ENCODE data around the gene TMEM247.

TMEM247 gene

DNA sequence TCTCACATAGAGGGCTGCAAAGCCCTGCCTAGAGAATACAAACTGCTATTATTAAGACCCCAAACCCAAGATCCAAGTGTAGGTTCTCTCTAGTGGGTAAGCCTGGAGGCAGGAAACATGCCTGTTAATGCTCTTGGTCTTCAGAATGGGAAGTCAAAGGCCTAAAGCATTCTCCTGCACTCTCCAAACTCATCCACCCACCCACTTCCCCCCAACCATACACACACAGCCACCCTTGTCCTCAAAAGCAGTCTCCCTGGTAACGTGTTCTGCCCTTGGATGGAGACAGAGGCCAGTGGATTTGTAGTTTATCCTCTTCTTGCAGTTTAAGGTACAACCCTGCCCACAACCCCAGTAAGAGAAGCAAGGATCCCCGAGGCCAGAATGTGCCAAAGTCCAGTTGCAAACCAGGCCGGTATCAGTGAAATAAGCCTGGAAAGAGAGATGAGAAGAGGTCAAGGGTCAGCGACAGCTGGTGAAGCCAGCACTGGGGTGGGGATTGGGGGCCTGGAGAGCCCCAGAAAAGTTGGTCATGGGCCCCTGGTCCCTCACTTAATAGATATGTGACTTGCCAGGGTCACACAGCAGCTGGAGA lies 23.0 kb downstream of the TMEM247 start:
- no peak overlapping the region for H3K4me3 ChIP-seq (replicated peaks; ENCODE audit: low read depth, low read length)
- no peak for DNase-seq (ENCODE audit: extremely low read depth, low read depth)
- TF ChIP-seq, protein P1, sequence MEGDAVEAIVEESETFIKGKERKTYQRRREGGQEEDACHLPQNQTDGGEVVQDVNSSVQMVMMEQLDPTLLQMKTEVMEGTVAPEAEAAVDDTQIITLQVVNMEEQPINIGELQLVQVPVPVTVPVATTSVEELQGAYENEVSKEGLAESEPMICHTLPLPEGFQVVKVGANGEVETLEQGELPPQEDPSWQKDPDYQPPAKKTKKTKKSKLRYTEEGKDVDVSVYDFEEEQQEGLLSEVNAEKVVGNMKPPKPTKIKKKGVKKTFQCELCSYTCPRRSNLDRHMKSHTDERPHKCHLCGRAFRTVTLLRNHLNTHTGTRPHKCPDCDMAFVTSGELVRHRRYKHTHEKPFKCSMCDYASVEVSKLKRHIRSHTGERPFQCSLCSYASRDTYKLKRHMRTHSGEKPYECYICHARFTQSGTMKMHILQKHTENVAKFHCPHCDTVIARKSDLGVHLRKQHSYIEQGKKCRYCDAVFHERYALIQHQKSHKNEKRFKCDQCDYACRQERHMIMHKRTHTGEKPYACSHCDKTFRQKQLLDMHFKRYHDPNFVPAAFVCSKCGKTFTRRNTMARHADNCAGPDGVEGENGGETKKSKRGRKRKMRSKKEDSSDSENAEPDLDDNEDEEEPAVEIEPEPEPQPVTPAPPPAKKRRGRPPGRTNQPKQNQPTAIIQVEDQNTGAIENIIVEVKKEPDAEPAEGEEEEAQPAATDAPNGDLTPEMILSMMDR (IDR thresholded peaks at IDR 0.05; ENCODE audit: low read depth, low read length, missing control alignments) = no peak

DNA sequence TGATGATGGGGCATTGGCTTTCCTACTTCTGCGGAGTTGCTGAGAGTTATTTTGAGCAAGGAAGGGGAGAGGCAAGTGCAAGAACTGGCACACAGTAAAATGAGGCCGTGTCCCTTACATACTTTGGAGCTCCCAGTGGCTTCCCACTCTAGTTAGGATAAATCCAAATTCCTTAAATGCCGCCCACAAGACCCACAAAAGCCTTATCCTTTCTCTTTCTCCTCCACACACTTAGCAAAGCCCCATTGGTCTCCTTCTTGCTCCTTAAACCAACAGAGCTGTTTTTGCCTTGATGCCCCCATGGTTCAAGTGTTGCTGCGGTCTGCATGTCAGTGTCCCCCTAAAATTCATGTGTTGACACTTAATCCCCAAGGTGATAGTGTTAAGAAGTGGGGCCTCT lies 24.3 kb downstream of the TMEM247 start:
- DNase-seq (ENCODE audit: extremely low read depth, low read depth) = no peak
- TF ChIP-seq, protein P1 (IDR thresholded peaks at IDR 0.05; ENCODE audit: low read depth, low read length, missing control alignments) = no peak
- H3K4me3 ChIP-seq (replicated peaks; ENCODE audit: low read depth, low read length) = no peak overlapping the region

DNA sequence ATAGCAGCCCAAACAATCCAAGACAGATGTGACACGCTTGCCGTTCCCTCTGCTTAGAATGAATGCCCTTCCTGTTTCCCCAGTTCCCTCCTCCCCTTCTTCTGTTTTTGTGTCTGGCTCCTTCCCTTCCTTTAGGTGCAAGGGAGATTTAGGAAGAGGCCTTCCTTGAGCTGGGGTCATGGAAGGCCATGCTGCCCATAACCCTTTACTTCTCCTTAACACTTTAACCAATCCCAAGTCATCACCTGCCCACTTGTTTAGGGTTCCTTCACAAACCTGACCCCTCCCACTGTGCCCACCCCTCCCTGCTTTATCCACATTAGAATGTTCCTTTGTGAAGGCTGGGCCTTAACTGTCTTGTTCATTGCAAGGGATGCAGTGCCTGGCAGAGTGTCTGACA lies 24.9 kb downstream of the TMEM247 start:
- H3K4me3 ChIP-seq (replicated peaks; ENCODE audit: low read depth, low read length) = no peak overlapping the region
- no peak for DNase-seq (ENCODE audit: extremely low read depth, low read depth)
- TF ChIP-seq, protein P1 (IDR thresholded peaks at IDR 0.05; ENCODE audit: low read depth, low read length, missing control alignments) = no peak

DNA sequence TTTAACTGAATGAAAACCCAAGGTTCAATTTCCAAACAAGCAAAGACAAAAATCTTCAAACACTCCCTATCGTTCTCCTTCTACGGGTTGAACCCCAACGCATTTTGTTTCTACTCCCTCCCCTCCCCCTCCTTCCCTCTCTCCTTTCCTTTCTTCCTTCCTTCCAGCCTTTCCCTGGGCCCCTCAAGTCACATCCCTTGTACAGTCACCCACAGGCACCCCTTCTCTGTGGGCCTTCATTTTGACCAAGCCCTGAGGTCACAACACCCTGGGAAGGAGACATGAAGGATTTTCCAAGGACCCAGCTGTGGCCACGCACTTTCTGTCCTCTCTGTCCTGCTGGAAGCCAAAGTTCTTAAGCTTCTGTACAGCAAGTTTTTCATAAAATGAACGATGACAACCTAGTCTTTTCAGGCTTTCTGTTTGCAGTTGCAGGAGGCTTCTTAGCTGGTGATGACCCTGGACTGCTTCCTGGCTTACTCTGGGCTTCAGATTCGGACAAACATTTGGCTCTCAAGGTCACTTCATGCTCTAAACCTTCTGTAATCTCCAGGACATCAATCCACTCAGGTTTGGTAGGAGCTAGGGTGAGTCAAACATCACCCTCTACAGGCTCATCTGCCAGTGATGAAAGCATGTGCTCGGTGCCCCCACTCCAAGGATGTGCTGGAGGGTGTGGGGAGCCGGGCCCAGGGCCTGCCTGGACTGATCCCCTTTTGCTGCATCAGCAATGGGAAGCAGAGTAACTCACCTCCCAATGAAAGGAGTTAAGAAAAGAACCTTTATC lies 25.5 kb downstream of the TMEM247 start:
- TF ChIP-seq, protein P1 (IDR thresholded peaks at IDR 0.05; ENCODE audit: low read depth, low read length, missing control alignments) = no peak
- H3K4me3 ChIP-seq (replicated peaks; ENCODE audit: low read depth, low read length) = no peak overlapping the region
- DNase-seq (ENCODE audit: extremely low read depth, low read depth) = no peak

DNA sequence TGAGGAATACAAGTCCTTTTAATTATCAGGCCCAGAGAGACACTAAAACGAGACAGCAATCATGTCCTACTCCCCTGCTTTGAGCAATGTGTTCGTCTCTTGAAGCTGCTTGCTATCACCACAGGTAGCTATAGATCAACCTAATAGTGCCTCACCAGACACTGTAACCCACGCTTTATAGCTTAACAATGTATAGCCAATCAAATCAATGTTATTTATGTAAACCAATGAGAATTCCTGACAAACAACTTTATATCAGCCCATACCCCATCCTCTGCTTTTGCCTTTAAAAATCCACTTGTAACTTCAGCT lies 26.1 kb downstream of the TMEM247 start:
- TF ChIP-seq, protein P1 (IDR thresholded peaks at IDR 0.05; ENCODE audit: low read depth, low read length, missing control alignments) = no peak
- DNase-seq (ENCODE audit: extremely low read depth, low read depth) = no peak
- no peak overlapping the region for H3K4me3 ChIP-seq (replicated peaks; ENCODE audit: low read depth, low read length)

DNA sequence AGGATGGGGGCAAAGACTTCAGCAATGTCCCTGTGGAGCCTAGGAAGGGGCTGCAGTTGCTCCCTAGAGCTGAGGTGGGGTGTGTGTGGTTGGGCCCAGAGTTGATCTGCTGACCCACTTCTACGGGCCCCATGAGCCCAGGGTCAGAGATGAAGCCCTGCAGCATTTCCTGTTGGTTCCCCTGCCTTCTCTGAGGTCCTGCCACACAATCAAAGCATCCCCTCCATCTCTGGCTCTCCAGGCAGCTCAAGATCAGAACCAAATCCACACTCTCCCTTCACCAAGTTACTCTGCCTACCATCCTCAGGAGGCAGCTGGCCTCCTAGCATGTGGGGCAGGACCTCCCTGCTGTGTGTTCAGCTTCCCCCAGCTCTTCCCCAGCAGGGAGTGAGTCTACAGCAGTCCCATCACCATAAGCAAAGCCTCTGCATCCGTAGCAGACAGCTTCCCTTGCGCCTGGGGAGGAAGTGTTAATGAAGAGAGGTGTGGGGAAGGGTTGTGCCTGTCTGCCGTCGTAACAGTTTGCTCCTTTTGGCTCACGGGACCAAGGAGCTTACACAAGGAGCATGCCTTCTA lies 26.9 kb downstream of the TMEM247 start:
- TF ChIP-seq, protein P1 (IDR thresholded peaks at IDR 0.05; ENCODE audit: low read depth, low read length, missing control alignments) = no peak
- no peak overlapping the region for H3K4me3 ChIP-seq (replicated peaks; ENCODE audit: low read depth, low read length)
- DNase-seq (ENCODE audit: extremely low read depth, low read depth) = no peak
